Stimulated activated CD4-positive, alpha-beta T cell treated with anti-CD3 and anti-CD28 coated beads, Interleukin-1b, Interleukin-23, amount 100 ng/mL, for 4 hours (primary cell): ENCODE measurements around the gene POMT1.
"Not testable (repeated sequence)": the region's sequence is repeated elsewhere in the genome, so short reads cannot be mapped to it uniquely, and the experiment has no call there.

Source experiments
- DNase-seq, 2 donors: peaks; one replicate each; pipeline ENCODE4 v3.0.0-alpha.2; 2020; ENCODE audit warnings: low read depth in 2 of 2

POMT1 gene

GRCh38 chr9:131524665-131525315 lies 22.1 kb downstream of the POMT1 start:
- no peak for DNase-seq

GRCh38 chr9:131525643-131526565 lies 23.2 kb downstream of the POMT1 start:
- DNase-seq: no peak

GRCh38 chr9:131528186-131528585 lies 25.5 kb downstream of the POMT1 start:
- DNase-seq: no peak

GRCh38 chr9:131528886-131529505 lies 26.3 kb downstream of the POMT1 start:
- DNase-seq: no peak

GRCh38 chr9:131529597-131530545 lies 27.2 kb downstream of the POMT1 start:
- no peak for DNase-seq

- DNase-seq: no peak
Measured at GRCh38 chr9:131530546-131530919, 27.8 kb downstream of the POMT1 start.

GRCh38 chr9:131530920-131531832 lies 28.5 kb downstream of the POMT1 start, which contains the start of gene UCK1:
Gene UCK1, minus strand, starts transcription at chr9:131531263. Its CDS starts 89 bp downstream, at chr9:131531174.
- peak; percentile 65 to 72 for DNase-seq

- no peak for DNase-seq
Measured at GRCh38 chr9:131534721-131535237, 32.1 kb downstream of the POMT1 start.

GRCh38 chr9:131537946-131538345 lies 35.2 kb downstream of the POMT1 start:
- no peak for DNase-seq

GRCh38 chr9:131539223-131539923 lies 36.7 kb downstream of the POMT1 start:
- DNase-seq: no peak

GRCh38 chr9:131543141-131543540 lies 40.4 kb downstream of the POMT1 start:
- no peak for DNase-seq

- no peak for DNase-seq
Measured at GRCh38 chr9:131545003-131545785, 42.5 kb downstream of the POMT1 start, which contains the start of gene PRRT1B. Gene PRRT1B, plus strand, starts transcription at chr9:131545523. Its CDS starts 93 bp downstream, at chr9:131545616.

- no peak for DNase-seq
Measured at GRCh38 chr9:131545786-131546335, 43.1 kb downstream of the POMT1 start.

- DNase-seq: no peak
Measured at GRCh38 chr9:131546336-131547084, 43.8 kb downstream of the POMT1 start.

GRCh38 chr9:131549186-131549585 lies 46.5 kb downstream of the POMT1 start:
- not testable (repeated sequence) for DNase-seq

GRCh38 chr9:131550465-131550864 lies 47.7 kb downstream of the POMT1 start:
- DNase-seq: not testable (repeated sequence)

- DNase-seq: no peak
Measured at GRCh38 chr9:131552030-131552429, 49.3 kb downstream of the POMT1 start.
